Stimulated activated CD8-positive, alpha-beta memory T cell treated with anti-CD3 and anti-CD28 coated beads, Interleukin-12 subunit alpha, Interleukin-12 subunit beta, amount 100 ng/mL, for 24 hours (primary cell): ENCODE data around the gene NDUFS8.

Source experiments
- DNase-seq: peaks from one replicate; pipeline ENCODE4 v3.0.0-alpha.2; 2020; ENCODE audit errors: extremely low read depth

Gene NDUFS8

GRCh38 chr11:68049509-68050370 is 19.3 kb downstream of the NDUFS8 start:
- no peak for DNase-seq

- no peak for DNase-seq
Observed at GRCh38 chr11:68050371-68050841, 19.9 kb downstream of the NDUFS8 start.

GRCh38 chr11:68051191-68052136 is 21.0 kb downstream of the NDUFS8 start:
- no peak for DNase-seq

- DNase-seq, result no peak
Observed at GRCh38 chr11:68052137-68052873, 21.8 kb downstream of the NDUFS8 start.

GRCh38 chr11:68053117-68053516 is 22.6 kb downstream of the NDUFS8 start:
- no peak for DNase-seq

- no peak for DNase-seq
Observed at GRCh38 chr11:68053981-68054812, 23.7 kb downstream of the NDUFS8 start.

GRCh38 chr11:68056317-68057285 is 26.1 kb downstream of the NDUFS8 start:
- no peak for DNase-seq

- no peak for DNase-seq
Observed at GRCh38 chr11:68057807-68058206, 27.3 kb downstream of the NDUFS8 start.

GRCh38 chr11:68061508-68061907 is 31.0 kb downstream of the NDUFS8 start:
- no peak for DNase-seq

- DNase-seq, result no peak
Observed at GRCh38 chr11:68064926-68065325, 34.4 kb downstream of the NDUFS8 start.

- DNase-seq, result no peak
Observed at GRCh38 chr11:68065841-68066240, 35.4 kb downstream of the NDUFS8 start.

GRCh38 chr11:68066742-68067141 is 36.3 kb downstream of the NDUFS8 start:
- DNase-seq, result no peak

- no peak for DNase-seq
Observed at GRCh38 chr11:68067991-68068390, 37.5 kb downstream of the NDUFS8 start.

GRCh38 chr11:68071281-68072048 is 41.0 kb downstream of the NDUFS8 start:
- DNase-seq, result no peak

- no peak for DNase-seq
Observed at GRCh38 chr11:68074584-68075352, 44.3 kb downstream of the NDUFS8 start.

- DNase-seq, result no peak
Observed at GRCh38 chr11:68076371-68077042, 46.0 kb downstream of the NDUFS8 start.
